ENCODE data around the gene VPS37D.
"Not testable (repeated sequence)": the region's sequence is repeated elsewhere in the genome, so short reads cannot be mapped to it uniquely, and the experiment has no call there.

Gene VPS37D

GRCh38 chr7:73671322-73671661 lies 3.7 kb downstream of the VPS37D start:
- H3K4me3 ChIP-seq (replicated peaks; ENCODE audit: low read depth, low read length): no peak overlapping the region
- no peak for DNase-seq (ENCODE audit: low read depth)
- TF ChIP-seq CTCF (IDR thresholded peaks at IDR 0.05; ENCODE audit: low read length, missing control alignments): no peak

GRCh38 chr7:73671857-73672445 lies 4.3 kb downstream of the VPS37D start:
- H3K4me3 ChIP-seq (replicated peaks; ENCODE audit: low read depth, low read length): no peak overlapping the region
- TF ChIP-seq CTCF (IDR thresholded peaks at IDR 0.05; ENCODE audit: low read length, missing control alignments): no peak
- DNase-seq (ENCODE audit: low read depth): no peak

- DNase-seq (ENCODE audit: low read depth): no peak
- no peak for TF ChIP-seq CTCF (IDR thresholded peaks at IDR 0.05; ENCODE audit: low read length, missing control alignments)
- no peak overlapping the region for H3K4me3 ChIP-seq (replicated peaks; ENCODE audit: low read depth, low read length)
Measured at GRCh38 chr7:73674468-73675124, 7.0 kb downstream of the VPS37D start.

- DNase-seq (ENCODE audit: low read depth); H3K4me3 ChIP-seq (replicated peaks; ENCODE audit: low read depth, low read length): not testable (repeated sequence)
Measured at GRCh38 chr7:73676062-73676461, 8.4 kb downstream of the VPS37D start.

- TF ChIP-seq CTCF (IDR thresholded peaks at IDR 0.05; ENCODE audit: low read length, missing control alignments): no peak
- DNase-seq (ENCODE audit: low read depth): no peak
- H3K4me3 ChIP-seq (replicated peaks; ENCODE audit: low read depth, low read length): no peak overlapping the region
Measured at GRCh38 chr7:73678862-73679261, 11.2 kb downstream of the VPS37D start.

GRCh38 chr7:73679709-73680108 lies 12.1 kb downstream of the VPS37D start:
- H3K4me3 ChIP-seq (replicated peaks; ENCODE audit: low read depth, low read length): no peak overlapping the region
- no peak for TF ChIP-seq CTCF (IDR thresholded peaks at IDR 0.05; ENCODE audit: low read length, missing control alignments)
- no peak for DNase-seq (ENCODE audit: low read depth)

GRCh38 chr7:73680501-73680900 lies 12.9 kb downstream of the VPS37D start:
- no peak for TF ChIP-seq CTCF (IDR thresholded peaks at IDR 0.05; ENCODE audit: low read length, missing control alignments)
- no peak overlapping the region for H3K4me3 ChIP-seq (replicated peaks; ENCODE audit: low read depth, low read length)
- DNase-seq (ENCODE audit: low read depth): no peak
